Measurements from ENCODE around the gene LRRC52. TPM values are rescaled to one million over a fixed set of nuclear protein-coding genes. Genes with fewer than 3 reads are reported as not detected.

The LRRC52 gene
- total RNA-seq, 4 donors from 2014 or later = not detected

- no peak overlapping the region for H3K27ac ChIP-seq
- H3K36me3 ChIP-seq = no peaks in the 10 kb centered on the region
- no peak overlapping the region for H3K4me3 ChIP-seq
- 35 to 49% methylated on average over 4 to 7 of the region's 7 CpGs for WGBS, 2 donors (ENCODE audit: low coverage in 1 of 2)
- no peak for TF ChIP-seq EP300 (IDR thresholded peaks at IDR 0.05)
- TF ChIP-seq POLR2A (IDR thresholded peaks at IDR 0.05) = no peak
- ATAC-seq = no peak
- peaks cover 9% of the 10 kb centered on the region for H3K27me3 ChIP-seq
- peaks cover 0 to 5% (median 0%) of the 10 kb centered on the region in 3 donors for H3K9me3 ChIP-seq
- no peaks in the 10 kb centered on the region for H3K4me1 ChIP-seq
Measured at GRCh38 chr1:165527251-165528007, 16.4 kb upstream of the LRRC52 start.

GRCh38 chr1:165531021-165531420 lies 12.8 kb upstream of the LRRC52 start:
- no peaks in the 10 kb centered on the region for H3K36me3 ChIP-seq
- H3K27me3 ChIP-seq = peaks cover 6% of the 10 kb centered on the region
- H3K27ac ChIP-seq = no peak overlapping the region
- H3K9me3 ChIP-seq = no peaks in the 10 kb centered on the region
- H3K4me1 ChIP-seq = no peaks in the 10 kb centered on the region
- WGBS, 2 donors (ENCODE audit: low coverage in 1 of 2) = 5 to 11% methylated on average over 2 of the region's 2 CpGs
- H3K4me3 ChIP-seq = no peak overlapping the region
- TF ChIP-seq EP300 (IDR thresholded peaks at IDR 0.05) = no peak
- TF ChIP-seq POLR2AphosphoS5 (IDR thresholded peaks at IDR 0.05) = no peak
- TF ChIP-seq CTCF (IDR thresholded peaks at IDR 0.05) = no peak
- TF ChIP-seq POLR2A (IDR thresholded peaks at IDR 0.05) = no peak
- no peak for ATAC-seq

DNA sequence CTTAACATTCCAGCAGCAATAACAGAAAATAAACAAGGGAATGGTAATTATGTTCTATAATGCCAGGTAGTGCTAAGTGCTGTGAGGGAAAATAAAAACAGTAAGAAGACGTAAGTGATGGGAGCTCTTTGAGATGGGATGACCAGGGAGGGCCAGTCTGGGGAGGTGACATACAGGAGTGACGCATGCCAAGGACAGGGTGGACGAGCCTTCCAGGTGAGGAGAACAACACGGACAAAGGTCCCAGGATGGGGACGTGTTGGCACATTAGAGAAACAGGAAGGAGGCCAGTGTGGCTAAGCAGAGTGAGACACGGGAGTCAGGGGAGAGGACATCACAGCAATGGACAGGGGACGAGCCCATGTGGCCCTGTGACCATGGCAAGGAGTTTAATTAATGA lies 11.7 kb upstream of the LRRC52 start:
- Histone ChIP-seq H3K4me3 (no peak overlapping the region), H3K36me3 (no peaks in the 10 kb centered on the region), H3K4me1 (no peaks in the 10 kb centered on the region), H3K27ac (no peak overlapping the region), H3K9me3 (no peaks in the 10 kb centered on the region), H3K27me3 (peaks cover 6% of the 10 kb centered on the region)
- ATAC-seq = no peak
- TF ChIP-seq EP300 (IDR thresholded peaks at IDR 0.05) (no peak), POLR2A (IDR thresholded peaks at IDR 0.05) (no peak), POLR2AphosphoS5 (IDR thresholded peaks at IDR 0.05) (no peak), CTCF (IDR thresholded peaks at IDR 0.05) (no peak)
- 66 to 74% methylated on average over 6 to 7 of the region's 7 CpGs for WGBS, 2 donors (ENCODE audit: low coverage in 1 of 2)

GRCh38 chr1:165533254-165533653 lies 10.5 kb upstream of the LRRC52 start:
- H3K27me3 ChIP-seq = peaks cover 3% of the 10 kb centered on the region
- H3K4me1 ChIP-seq = no peaks in the 10 kb centered on the region
- H3K27ac ChIP-seq = no peak overlapping the region
- WGBS, 2 donors (ENCODE audit: low coverage in 1 of 2) = 60 to 66% methylated on average over 1 to 3 of the region's 4 CpGs
- ATAC-seq = no peak
- no peak for TF ChIP-seq POLR2AphosphoS5 (IDR thresholded peaks at IDR 0.05)
- TF ChIP-seq EP300 (IDR thresholded peaks at IDR 0.05) = no peak
- no peak for TF ChIP-seq POLR2A (IDR thresholded peaks at IDR 0.05)
- no peak for TF ChIP-seq CTCF (IDR thresholded peaks at IDR 0.05)
- no peaks in the 10 kb centered on the region for H3K36me3 ChIP-seq
- H3K4me3 ChIP-seq = no peak overlapping the region
- H3K9me3 ChIP-seq = no peaks in the 10 kb centered on the region

- no peak for ATAC-seq
- 69 to 79% methylated on average over 3 of the region's 3 CpGs for WGBS, 2 donors (ENCODE audit: low coverage in 1 of 2)
- Histone ChIP-seq H3K27me3 (peaks cover 3% of the 10 kb centered on the region), H3K4me3 (no peak overlapping the region), H3K4me1 (no peaks in the 10 kb centered on the region), H3K9me3 (no peaks in the 10 kb centered on the region), H3K27ac (no peak overlapping the region), H3K36me3 (no peaks in the 10 kb centered on the region)
- no peak for TF ChIP-seq CTCF (IDR thresholded peaks at IDR 0.05)
- TF ChIP-seq EP300 (IDR thresholded peaks at IDR 0.05) = no peak
- no peak for TF ChIP-seq POLR2AphosphoS5 (IDR thresholded peaks at IDR 0.05)
- TF ChIP-seq POLR2A (IDR thresholded peaks at IDR 0.05) = no peak
Measured at GRCh38 chr1:165536016-165536415, 7.8 kb upstream of the LRRC52 start.

All from gastroesophageal sphincter (tissue), 4 donors.